HepG2 (cell line): Measurements from ENCODE around the gene CENPP. TPM values are rescaled to one million over a fixed set of nuclear protein-coding genes. Genes with fewer than 3 reads are reported as not detected.

Source experiments
- BCL6 ChIP-seq: IDR thresholded peaks from 2 replicates; pipeline ENCODE4 v1.6.1; 2016; ENCODE audit warnings: missing genetic modification reagents, missing compliant biosample characterization
- ZBTB21 ChIP-seq: sonication (generic); formaldehyde crosslinking; IDR thresholded peaks from 2 replicates; pipeline ENCODE4 v1.4.0; 2020; ENCODE audit warnings: missing genetic modification reagents
- ZNF329 ChIP-seq: sonication (generic); formaldehyde crosslinking; IDR thresholded peaks from 2 replicates; pipeline ENCODE4 v1.9.0; 2021; ENCODE audit warnings: low read depth, mild to moderate bottlenecking, missing genetic modification reagents
- polyA plus RNA-seq, 8 experiments: library from polyadenylated mRNA; depleted of rRNA in 3 of 8; stranded (reverse) in 7 of 8; unstranded in 1 of 8; fragments of >200 nt; fragmentation: Illumina TruSeq in 4 of 8; extraction: Trizol in 4 of 8; gene quantifications; 2 replicates each; pipeline versions ENCODE4 v1.2.1 to v1.2.3, GENCODE V29; 2011 to 2016; ENCODE audit warnings: low read depth in 4 of 8, missing spikeins in 1 of 8, mixed read lengths in 1 of 8; ENCODE audit not compliant: insufficient read depth in 1 of 8
- total RNA-seq, 5 experiments: library from RNA; depleted of rRNA; stranded (reverse); fragments of >200 nt; fragmentation: Illumina TruSeq; extraction: Trizol; gene quantifications; 2 replicates each; pipeline ENCODE4 v1.2.3, GENCODE V29; 2016; ENCODE audit warnings: low read depth in 1 of 5
- TF ChIP-seq, protein P1 (sequence below): sonication (generic); formaldehyde crosslinking; IDR thresholded peaks from 2 replicates; pipeline ENCODE4 v1.4.0; 2020; ENCODE audit warnings: mild to moderate bottlenecking, missing genetic modification reagents, borderline replicate concordance
- TF ChIP-seq, protein P2 (sequence below): IDR thresholded peaks from 2 replicates; pipeline ENCODE4 v1.6.1; 2018; ENCODE audit warnings: missing genetic modification reagents
- TF ChIP-seq, protein P3 (sequence below): IDR thresholded peaks from 2 replicates; pipeline ENCODE4 v1.6.1; 2016; ENCODE audit warnings: low read depth
- TF ChIP-seq, protein P4 (sequence below): sonication (generic); formaldehyde crosslinking; IDR thresholded peaks from 2 replicates; pipeline ENCODE4 v1.4.0; 2020; ENCODE audit warnings: mild to moderate bottlenecking, missing genetic modification reagents
- TF ChIP-seq, protein P5 (sequence below): sonication (generic); formaldehyde crosslinking; IDR thresholded peaks from 2 replicates; pipeline ENCODE4 v1.4.0; 2020; ENCODE audit warnings: missing genetic modification reagents
- TF ChIP-seq, protein P6 (sequence below): sonication (generic); formaldehyde crosslinking; IDR thresholded peaks from 2 replicates; pipeline ENCODE4 v1.4.0; 2020; ENCODE audit warnings: missing genetic modification reagents, borderline replicate concordance

CENPP gene
- total and polyA plus RNA-seq, 2 of the 13 experiments (the other 11 are each of a cell fraction or from before 2014, with no cell fraction given), result 2.0 to 11.4 TPM

DNA sequence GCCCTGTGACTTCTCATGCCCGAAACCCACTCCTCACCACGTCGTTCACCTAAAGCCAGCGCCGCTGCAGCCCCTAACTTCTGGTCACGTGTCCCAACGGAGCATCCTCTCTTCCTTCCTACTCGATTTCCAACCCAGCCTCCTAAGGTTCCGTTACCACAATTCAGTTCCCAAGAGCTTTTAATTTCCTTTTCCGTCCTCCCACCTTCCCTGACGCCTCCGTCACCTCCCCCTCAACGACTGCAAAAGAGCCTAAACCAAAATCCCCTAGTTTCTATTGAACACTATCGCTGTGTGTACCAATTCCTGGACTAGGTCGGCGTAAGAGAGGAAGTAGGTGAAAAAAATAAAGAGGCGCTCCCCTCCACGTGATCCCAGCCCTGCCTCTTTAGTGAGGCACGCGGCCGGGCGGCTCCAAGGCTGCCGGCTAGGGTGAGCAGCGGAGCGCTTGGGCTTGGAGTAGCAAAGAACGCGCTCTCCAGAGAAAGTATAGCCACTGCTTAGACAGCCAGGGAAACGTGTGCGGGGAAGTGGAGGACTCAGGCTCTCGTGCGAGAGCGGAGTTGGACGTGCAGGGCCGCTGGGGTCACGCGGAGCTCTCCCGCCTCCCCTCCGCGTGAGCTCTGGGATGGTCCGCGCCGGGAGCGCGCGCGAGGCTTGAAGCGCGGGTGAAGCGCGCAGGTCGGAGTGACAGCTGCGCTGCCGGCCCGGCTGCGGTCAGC is at the start of gene CENPP, which contains the start of gene NOL8 (continued):
- TF ChIP-seq, protein P1, sequence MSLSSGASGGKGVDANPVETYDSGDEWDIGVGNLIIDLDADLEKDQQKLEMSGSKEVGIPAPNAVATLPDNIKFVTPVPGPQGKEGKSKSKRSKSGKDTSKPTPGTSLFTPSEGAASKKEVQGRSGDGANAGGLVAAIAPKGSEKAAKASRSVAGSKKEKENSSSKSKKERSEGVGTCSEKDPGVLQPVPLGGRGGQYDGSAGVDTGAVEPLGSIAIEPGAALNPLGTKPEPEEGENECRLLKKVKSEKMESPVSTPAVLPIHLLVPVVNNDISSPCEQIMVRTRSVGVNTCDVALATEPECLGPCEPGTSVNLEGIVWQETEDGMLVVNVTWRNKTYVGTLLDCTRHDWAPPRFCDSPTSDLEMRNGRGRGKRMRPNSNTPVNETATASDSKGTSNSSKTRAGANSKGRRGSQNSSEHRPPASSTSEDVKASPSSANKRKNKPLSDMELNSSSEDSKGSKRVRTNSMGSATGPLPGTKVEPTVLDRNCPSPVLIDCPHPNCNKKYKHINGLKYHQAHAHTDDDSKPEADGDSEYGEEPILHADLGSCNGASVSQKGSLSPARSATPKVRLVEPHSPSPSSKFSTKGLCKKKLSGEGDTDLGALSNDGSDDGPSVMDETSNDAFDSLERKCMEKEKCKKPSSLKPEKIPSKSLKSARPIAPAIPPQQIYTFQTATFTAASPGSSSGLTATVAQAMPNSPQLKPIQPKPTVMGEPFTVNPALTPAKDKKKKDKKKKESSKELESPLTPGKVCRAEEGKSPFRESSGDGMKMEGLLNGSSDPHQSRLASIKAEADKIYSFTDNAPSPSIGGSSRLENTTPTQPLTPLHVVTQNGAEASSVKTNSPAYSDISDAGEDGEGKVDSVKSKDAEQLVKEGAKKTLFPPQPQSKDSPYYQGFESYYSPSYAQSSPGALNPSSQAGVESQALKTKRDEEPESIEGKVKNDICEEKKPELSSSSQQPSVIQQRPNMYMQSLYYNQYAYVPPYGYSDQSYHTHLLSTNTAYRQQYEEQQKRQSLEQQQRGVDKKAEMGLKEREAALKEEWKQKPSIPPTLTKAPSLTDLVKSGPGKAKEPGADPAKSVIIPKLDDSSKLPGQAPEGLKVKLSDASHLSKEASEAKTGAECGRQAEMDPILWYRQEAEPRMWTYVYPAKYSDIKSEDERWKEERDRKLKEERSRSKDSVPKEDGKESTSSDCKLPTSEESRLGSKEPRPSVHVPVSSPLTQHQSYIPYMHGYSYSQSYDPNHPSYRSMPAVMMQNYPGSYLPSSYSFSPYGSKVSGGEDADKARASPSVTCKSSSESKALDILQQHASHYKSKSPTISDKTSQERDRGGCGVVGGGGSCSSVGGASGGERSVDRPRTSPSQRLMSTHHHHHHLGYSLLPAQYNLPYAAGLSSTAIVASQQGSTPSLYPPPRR (CRISPR knock-in tag), result no peak
- TF ChIP-seq BCL6 (peak; percentile 31; the same call in 1 of the 2 replicates), ZBTB21 (no peak), ZNF329 (no peak)
- TF ChIP-seq, protein P2, sequence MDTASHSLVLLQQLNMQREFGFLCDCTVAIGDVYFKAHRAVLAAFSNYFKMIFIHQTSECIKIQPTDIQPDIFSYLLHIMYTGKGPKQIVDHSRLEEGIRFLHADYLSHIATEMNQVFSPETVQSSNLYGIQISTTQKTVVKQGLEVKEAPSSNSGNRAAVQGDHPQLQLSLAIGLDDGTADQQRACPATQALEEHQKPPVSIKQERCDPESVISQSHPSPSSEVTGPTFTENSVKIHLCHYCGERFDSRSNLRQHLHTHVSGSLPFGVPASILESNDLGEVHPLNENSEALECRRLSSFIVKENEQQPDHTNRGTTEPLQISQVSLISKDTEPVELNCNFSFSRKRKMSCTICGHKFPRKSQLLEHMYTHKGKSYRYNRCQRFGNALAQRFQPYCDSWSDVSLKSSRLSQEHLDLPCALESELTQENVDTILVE, result peak; percentile 67; the same call in 1 of the 2 replicates
- TF ChIP-seq, protein P3, sequence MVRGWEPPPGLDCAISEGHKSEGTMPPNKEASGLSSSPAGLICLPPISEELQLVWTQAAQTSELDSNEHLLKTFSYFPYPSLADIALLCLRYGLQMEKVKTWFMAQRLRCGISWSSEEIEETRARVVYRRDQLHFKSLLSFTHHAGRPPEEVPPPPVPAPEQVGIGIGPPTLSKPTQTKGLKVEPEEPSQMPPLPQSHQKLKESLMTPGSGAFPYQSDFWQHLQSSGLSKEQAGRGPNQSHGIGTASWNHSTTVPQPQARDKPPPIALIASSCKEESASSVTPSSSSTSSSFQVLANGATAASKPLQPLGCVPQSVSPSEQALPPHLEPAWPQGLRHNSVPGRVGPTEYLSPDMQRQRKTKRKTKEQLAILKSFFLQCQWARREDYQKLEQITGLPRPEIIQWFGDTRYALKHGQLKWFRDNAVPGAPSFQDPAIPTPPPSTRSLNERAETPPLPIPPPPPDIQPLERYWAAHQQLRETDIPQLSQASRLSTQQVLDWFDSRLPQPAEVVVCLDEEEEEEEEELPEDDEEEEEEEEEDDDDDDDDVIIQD, result peak; percentile 14; the same call in 1 of the 2 replicates
- TF ChIP-seq, protein P4, sequence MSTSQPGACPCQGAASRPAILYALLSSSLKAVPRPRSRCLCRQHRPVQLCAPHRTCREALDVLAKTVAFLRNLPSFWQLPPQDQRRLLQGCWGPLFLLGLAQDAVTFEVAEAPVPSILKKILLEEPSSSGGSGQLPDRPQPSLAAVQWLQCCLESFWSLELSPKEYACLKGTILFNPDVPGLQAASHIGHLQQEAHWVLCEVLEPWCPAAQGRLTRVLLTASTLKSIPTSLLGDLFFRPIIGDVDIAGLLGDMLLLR (CRISPR knock-in tag), result peak; percentile 95
- TF ChIP-seq, protein P5, sequence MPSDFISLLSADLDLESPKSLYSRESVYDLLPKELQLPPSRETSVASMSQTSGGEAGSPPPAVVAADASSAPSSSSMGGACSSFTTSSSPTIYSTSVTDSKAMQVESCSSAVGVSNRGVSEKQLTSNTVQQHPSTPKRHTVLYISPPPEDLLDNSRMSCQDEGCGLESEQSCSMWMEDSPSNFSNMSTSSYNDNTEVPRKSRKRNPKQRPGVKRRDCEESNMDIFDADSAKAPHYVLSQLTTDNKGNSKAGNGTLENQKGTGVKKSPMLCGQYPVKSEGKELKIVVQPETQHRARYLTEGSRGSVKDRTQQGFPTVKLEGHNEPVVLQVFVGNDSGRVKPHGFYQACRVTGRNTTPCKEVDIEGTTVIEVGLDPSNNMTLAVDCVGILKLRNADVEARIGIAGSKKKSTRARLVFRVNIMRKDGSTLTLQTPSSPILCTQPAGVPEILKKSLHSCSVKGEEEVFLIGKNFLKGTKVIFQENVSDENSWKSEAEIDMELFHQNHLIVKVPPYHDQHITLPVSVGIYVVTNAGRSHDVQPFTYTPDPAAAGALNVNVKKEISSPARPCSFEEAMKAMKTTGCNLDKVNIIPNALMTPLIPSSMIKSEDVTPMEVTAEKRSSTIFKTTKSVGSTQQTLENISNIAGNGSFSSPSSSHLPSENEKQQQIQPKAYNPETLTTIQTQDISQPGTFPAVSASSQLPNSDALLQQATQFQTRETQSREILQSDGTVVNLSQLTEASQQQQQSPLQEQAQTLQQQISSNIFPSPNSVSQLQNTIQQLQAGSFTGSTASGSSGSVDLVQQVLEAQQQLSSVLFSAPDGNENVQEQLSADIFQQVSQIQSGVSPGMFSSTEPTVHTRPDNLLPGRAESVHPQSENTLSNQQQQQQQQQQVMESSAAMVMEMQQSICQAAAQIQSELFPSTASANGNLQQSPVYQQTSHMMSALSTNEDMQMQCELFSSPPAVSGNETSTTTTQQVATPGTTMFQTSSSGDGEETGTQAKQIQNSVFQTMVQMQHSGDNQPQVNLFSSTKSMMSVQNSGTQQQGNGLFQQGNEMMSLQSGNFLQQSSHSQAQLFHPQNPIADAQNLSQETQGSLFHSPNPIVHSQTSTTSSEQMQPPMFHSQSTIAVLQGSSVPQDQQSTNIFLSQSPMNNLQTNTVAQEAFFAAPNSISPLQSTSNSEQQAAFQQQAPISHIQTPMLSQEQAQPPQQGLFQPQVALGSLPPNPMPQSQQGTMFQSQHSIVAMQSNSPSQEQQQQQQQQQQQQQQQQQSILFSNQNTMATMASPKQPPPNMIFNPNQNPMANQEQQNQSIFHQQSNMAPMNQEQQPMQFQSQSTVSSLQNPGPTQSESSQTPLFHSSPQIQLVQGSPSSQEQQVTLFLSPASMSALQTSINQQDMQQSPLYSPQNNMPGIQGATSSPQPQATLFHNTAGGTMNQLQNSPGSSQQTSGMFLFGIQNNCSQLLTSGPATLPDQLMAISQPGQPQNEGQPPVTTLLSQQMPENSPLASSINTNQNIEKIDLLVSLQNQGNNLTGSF (CRISPR knock-in tag), result no peak; the same call in 1 of the 2 replicates
- TF ChIP-seq, protein P6, sequence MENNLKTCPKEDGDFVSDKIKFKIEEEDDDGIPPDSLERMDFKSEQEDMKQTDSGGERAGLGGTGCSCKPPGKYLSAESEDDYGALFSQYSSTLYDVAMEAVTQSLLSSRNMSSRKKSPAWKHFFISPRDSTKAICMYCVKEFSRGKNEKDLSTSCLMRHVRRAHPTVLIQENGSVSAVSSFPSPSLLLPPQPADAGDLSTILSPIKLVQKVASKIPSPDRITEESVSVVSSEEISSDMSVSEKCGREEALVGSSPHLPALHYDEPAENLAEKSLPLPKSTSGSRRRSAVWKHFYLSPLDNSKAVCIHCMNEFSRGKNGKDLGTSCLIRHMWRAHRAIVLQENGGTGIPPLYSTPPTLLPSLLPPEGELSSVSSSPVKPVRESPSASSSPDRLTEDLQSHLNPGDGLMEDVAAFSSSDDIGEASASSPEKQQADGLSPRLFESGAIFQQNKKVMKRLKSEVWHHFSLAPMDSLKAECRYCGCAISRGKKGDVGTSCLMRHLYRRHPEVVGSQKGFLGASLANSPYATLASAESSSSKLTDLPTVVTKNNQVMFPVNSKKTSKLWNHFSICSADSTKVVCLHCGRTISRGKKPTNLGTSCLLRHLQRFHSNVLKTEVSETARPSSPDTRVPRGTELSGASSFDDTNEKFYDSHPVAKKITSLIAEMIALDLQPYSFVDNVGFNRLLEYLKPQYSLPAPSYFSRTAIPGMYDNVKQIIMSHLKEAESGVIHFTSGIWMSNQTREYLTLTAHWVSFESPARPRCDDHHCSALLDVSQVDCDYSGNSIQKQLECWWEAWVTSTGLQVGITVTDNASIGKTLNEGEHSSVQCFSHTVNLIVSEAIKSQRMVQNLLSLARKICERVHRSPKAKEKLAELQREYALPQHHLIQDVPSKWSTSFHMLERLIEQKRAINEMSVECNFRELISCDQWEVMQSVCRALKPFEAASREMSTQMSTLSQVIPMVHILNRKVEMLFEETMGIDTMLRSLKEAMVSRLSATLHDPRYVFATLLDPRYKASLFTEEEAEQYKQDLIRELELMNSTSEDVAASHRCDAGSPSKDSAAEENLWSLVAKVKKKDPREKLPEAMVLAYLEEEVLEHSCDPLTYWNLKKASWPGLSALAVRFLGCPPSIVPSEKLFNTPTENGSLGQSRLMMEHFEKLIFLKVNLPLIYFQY (CRISPR knock-in tag), result 0 out of 2 replicates have a peak, but pooled peaks have one; percentile 15
